Right lobe of liver (tissue), 4 donors: ENCODE measurements around the gene CLMN.

ENCODE experiments used
- POLR2A ChIP-seq: fragments of 450-650 bp; IDR thresholded peaks from one replicate; pipeline ENCODE4 v1.6.1; 2017; ENCODE audit warnings: antibody characterized with exemption, mild to moderate bottlenecking
- TF ChIP-seq, protein P1 (sequence below), 4 donors: fragments of 200-600 bp in 3 of 4; fragments of 450-650 bp in 1 of 4; IDR thresholded peaks; one replicate each; pipeline versions ENCODE4 v1.5.1 to v1.8.0; 2016 to 2022; ENCODE audit warnings: antibody characterized with exemption in 4 of 4, mild to moderate bottlenecking in 2 of 4
- donor health status: DM: no; HTN: no; CAD: no.
- donor health status: DM: no; HTN: no; CAD: no.
- donor health status: DM: no; HTN: yes; CAD: no.

GRCh38 chr14:95258156-95258555 lies 61.6 kb downstream of the CLMN start:
- TF ChIP-seq, protein P1, sequence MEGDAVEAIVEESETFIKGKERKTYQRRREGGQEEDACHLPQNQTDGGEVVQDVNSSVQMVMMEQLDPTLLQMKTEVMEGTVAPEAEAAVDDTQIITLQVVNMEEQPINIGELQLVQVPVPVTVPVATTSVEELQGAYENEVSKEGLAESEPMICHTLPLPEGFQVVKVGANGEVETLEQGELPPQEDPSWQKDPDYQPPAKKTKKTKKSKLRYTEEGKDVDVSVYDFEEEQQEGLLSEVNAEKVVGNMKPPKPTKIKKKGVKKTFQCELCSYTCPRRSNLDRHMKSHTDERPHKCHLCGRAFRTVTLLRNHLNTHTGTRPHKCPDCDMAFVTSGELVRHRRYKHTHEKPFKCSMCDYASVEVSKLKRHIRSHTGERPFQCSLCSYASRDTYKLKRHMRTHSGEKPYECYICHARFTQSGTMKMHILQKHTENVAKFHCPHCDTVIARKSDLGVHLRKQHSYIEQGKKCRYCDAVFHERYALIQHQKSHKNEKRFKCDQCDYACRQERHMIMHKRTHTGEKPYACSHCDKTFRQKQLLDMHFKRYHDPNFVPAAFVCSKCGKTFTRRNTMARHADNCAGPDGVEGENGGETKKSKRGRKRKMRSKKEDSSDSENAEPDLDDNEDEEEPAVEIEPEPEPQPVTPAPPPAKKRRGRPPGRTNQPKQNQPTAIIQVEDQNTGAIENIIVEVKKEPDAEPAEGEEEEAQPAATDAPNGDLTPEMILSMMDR (IDR thresholded peaks at IDR 0.05), result no peak
- TF ChIP-seq POLR2A, result no peak
